ENCODE measurements around the gene FAM83D.
"Not testable (repeated sequence)": the region's sequence is repeated elsewhere in the genome, so short reads cannot be mapped to it uniquely, and the experiment has no call there.

Gene FAM83D

GRCh38 chr20:38996866-38997265 lies 70.6 kb downstream of the FAM83D start:
- not testable (repeated sequence) for H3K27me3 ChIP-seq (ENCODE audit: control insufficient read depth, insufficient read depth, low read length, poor library complexity, severe bottlenecking); H3K9me3 ChIP-seq (ENCODE audit: control insufficient read depth, low read length); H3K36me3 ChIP-seq (ENCODE audit: control insufficient read depth, insufficient read depth, low read length); H3K27ac ChIP-seq (ENCODE audit: insufficient read depth, low read depth, low read length, poor library complexity, severe bottlenecking); H3K4me1 ChIP-seq (ENCODE audit: control insufficient read depth, insufficient read depth, low read length); H3K4me3 ChIP-seq (ENCODE audit: insufficient read depth, low read depth, low read length)
- WGBS, 2 experiments = 85 to 93% methylated on average over 1 of the region's 1 CpG

DNA sequence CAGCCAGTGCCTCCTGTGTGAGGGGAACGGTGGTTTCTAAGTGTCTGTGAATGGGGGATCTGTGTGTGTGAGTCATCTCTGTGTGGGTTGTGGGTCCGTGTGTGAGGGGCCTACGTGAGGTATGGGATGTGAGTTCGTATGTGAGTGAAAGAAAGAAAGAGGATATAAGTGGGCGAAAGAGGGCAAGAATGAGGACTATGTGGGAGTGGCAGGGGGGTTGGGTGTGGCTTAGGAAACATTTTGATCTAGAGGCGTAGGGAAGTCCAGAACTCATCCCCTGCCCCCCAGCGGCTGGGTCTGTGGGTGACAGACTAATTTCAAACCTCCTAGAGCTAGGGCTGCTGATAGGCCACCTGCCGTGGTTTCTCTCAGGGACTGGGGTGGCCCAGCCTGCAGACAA lies 71.4 kb downstream of the FAM83D start:
- H3K4me3 ChIP-seq (ENCODE audit: insufficient read depth, low read depth, low read length) = no peak overlapping the region
- peaks cover 11% of the 10 kb centered on the region for H3K36me3 ChIP-seq (ENCODE audit: control insufficient read depth, insufficient read depth, low read length)
- no peak overlapping the region for H3K27ac ChIP-seq (ENCODE audit: insufficient read depth, low read depth, low read length, poor library complexity, severe bottlenecking)
- no peaks in the 10 kb centered on the region for H3K9me3 ChIP-seq (ENCODE audit: control insufficient read depth, low read length)
- no peaks in the 10 kb centered on the region for H3K4me1 ChIP-seq (ENCODE audit: control insufficient read depth, insufficient read depth, low read length)
- WGBS, 2 experiments = 92 to 93% methylated on average over 8 of the region's 8 CpGs
- no peaks in the 10 kb centered on the region for H3K27me3 ChIP-seq (ENCODE audit: control insufficient read depth, insufficient read depth, low read length, poor library complexity, severe bottlenecking)

DNA sequence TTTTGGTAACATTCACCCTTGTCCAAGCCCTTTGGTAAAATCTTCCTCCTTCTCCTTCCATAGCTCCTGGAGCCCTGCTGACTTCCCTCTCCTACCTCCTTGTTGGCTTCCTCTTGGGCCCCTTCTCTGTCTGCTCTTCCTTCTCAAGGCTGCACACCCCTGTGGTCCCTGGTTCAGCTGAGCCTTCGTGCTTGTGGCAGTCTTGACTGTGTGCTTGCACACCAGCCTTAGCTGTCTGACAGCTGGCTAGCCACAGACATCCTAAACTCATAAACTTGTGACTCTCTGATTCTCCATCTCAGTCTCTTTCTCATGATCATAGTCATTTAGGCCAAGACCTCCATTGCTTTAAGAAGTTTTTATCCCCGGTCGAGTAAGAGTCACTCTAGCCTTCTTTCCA lies 73.0 kb downstream of the FAM83D start:
- Histone ChIP-seq H3K27me3 (ENCODE audit: control insufficient read depth, insufficient read depth, low read length, poor library complexity, severe bottlenecking) (no peaks in the 10 kb centered on the region), H3K27ac (ENCODE audit: insufficient read depth, low read depth, low read length, poor library complexity, severe bottlenecking) (no peak overlapping the region), H3K36me3 (ENCODE audit: control insufficient read depth, insufficient read depth, low read length) (peaks cover 19% of the 10 kb centered on the region), H3K4me1 (ENCODE audit: control insufficient read depth, insufficient read depth, low read length) (no peaks in the 10 kb centered on the region), H3K9me3 (ENCODE audit: control insufficient read depth, low read length) (no peaks in the 10 kb centered on the region), H3K4me3 (ENCODE audit: insufficient read depth, low read depth, low read length) (no peak overlapping the region)
- 91 to 93% methylated on average over 3 of the region's 3 CpGs for WGBS, 2 experiments

GRCh38 chr20:38999965-39000910 lies 74.0 kb downstream of the FAM83D start:
- peaks cover 22% of the 10 kb centered on the region for H3K36me3 ChIP-seq (ENCODE audit: control insufficient read depth, insufficient read depth, low read length)
- no peaks in the 10 kb centered on the region for H3K4me1 ChIP-seq (ENCODE audit: control insufficient read depth, insufficient read depth, low read length)
- H3K27ac ChIP-seq (ENCODE audit: insufficient read depth, low read depth, low read length, poor library complexity, severe bottlenecking) = no peak overlapping the region
- no peaks in the 10 kb centered on the region for H3K27me3 ChIP-seq (ENCODE audit: control insufficient read depth, insufficient read depth, low read length, poor library complexity, severe bottlenecking)
- WGBS, 2 experiments = 93 to 95% methylated on average over 6 of the region's 6 CpGs
- no peaks in the 10 kb centered on the region for H3K9me3 ChIP-seq (ENCODE audit: control insufficient read depth, low read length)
- no peak overlapping the region for H3K4me3 ChIP-seq (ENCODE audit: insufficient read depth, low read depth, low read length)
